Kidney epithelial cell (primary cell): Measurements from ENCODE around the gene PCDH17. TPM values are rescaled to one million over a fixed set of nuclear protein-coding genes. Genes with fewer than 3 reads are reported as not detected.

Experiments used
- DNase-seq: peaks from one replicate; pipeline ENCODE4 v3.0.0-alpha.2; 2010; ENCODE audit warnings: low read depth
- H3K27me3 ChIP-seq: 2 replicates; pipeline ENCODE4 v1.6.0; 2011; ENCODE audit warnings: low read length; ENCODE audit not compliant: control insufficient read depth, insufficient read depth
- H3K36me3 ChIP-seq: 2 replicates; pipeline ENCODE4 v1.5.1; 2011; ENCODE audit warnings: low read length; ENCODE audit not compliant: control insufficient read depth, insufficient read depth
- H3K4me3 ChIP-seq: 2 replicates; pipeline ENCODE4 v1.5.1; 2011; ENCODE audit warnings: low read depth, mild to moderate bottlenecking, control low read depth, low read length
- total RNA-seq: library from RNA; depleted of rRNA; stranded (reverse); fragments of >200 nt; gene quantifications from 2 replicates; pipeline ENCODE4 v1.2.3, GENCODE V29; 2015
- TF ChIP-seq, protein P1 (sequence below): IDR thresholded peaks from 2 replicates; pipeline ENCODE4 v1.5.1; 2011; ENCODE audit warnings: mild to moderate bottlenecking, moderate library complexity, low read length, control low read depth, inconsistent platforms; ENCODE audit not compliant: insufficient read depth, poor library complexity, severe bottlenecking

Gene PCDH17, protein sequence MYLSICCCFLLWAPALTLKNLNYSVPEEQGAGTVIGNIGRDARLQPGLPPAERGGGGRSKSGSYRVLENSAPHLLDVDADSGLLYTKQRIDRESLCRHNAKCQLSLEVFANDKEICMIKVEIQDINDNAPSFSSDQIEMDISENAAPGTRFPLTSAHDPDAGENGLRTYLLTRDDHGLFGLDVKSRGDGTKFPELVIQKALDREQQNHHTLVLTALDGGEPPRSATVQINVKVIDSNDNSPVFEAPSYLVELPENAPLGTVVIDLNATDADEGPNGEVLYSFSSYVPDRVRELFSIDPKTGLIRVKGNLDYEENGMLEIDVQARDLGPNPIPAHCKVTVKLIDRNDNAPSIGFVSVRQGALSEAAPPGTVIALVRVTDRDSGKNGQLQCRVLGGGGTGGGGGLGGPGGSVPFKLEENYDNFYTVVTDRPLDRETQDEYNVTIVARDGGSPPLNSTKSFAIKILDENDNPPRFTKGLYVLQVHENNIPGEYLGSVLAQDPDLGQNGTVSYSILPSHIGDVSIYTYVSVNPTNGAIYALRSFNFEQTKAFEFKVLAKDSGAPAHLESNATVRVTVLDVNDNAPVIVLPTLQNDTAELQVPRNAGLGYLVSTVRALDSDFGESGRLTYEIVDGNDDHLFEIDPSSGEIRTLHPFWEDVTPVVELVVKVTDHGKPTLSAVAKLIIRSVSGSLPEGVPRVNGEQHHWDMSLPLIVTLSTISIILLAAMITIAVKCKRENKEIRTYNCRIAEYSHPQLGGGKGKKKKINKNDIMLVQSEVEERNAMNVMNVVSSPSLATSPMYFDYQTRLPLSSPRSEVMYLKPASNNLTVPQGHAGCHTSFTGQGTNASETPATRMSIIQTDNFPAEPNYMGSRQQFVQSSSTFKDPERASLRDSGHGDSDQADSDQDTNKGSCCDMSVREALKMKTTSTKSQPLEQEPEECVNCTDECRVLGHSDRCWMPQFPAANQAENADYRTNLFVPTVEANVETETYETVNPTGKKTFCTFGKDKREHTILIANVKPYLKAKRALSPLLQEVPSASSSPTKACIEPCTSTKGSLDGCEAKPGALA (N-terminal part only)
- total RNA-seq: 0.21 and 0.25 TPM in 2 replicates

DNA sequence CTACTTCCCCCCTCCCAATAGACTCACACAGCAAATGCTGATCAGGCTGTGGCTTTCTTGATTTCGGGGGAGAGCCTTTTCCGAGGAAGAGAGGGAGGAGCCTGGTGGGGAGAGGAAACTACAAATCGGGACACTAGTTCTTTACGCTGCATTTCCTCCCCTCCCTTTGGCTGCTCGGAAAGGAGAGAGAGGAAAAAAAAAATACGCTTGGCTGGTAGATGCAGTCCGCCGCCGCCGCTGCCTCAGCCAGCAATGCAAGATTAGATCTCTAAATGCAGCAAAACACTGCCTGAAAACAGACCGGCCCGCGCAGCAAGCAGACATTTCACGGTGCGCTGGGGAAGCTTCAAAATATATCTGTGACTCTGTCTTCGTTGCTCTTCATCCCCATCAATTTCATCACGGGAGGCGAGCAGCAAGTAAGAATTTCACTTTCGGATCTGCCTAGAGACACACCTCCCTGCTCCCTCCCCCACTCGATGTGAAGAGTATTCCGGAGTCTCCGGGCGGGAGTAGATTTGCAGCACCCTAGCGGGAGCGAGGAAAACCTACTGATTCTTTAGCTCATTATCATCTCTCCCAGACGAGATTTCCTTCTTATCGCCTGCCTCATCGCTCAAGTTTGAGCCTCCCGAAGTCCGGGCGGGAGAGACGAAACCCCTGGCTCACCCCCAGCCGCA is at the start of gene PCDH17:
TSS of gene PCDH17 (plus strand) at position 149 of the 680 bp plus-strand sequence. CDS start 803 bp downstream, outside the sequence.
- no peaks in the 10 kb centered on the region for H3K36me3 ChIP-seq
- peak within 1 kb of the TSS; percentile 44 for H3K4me3 ChIP-seq
- no peak for DNase-seq
- peaks cover 39% of the 10 kb centered on the region for H3K27me3 ChIP-seq
- TF ChIP-seq, protein P1, sequence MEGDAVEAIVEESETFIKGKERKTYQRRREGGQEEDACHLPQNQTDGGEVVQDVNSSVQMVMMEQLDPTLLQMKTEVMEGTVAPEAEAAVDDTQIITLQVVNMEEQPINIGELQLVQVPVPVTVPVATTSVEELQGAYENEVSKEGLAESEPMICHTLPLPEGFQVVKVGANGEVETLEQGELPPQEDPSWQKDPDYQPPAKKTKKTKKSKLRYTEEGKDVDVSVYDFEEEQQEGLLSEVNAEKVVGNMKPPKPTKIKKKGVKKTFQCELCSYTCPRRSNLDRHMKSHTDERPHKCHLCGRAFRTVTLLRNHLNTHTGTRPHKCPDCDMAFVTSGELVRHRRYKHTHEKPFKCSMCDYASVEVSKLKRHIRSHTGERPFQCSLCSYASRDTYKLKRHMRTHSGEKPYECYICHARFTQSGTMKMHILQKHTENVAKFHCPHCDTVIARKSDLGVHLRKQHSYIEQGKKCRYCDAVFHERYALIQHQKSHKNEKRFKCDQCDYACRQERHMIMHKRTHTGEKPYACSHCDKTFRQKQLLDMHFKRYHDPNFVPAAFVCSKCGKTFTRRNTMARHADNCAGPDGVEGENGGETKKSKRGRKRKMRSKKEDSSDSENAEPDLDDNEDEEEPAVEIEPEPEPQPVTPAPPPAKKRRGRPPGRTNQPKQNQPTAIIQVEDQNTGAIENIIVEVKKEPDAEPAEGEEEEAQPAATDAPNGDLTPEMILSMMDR: no peak

DNA sequence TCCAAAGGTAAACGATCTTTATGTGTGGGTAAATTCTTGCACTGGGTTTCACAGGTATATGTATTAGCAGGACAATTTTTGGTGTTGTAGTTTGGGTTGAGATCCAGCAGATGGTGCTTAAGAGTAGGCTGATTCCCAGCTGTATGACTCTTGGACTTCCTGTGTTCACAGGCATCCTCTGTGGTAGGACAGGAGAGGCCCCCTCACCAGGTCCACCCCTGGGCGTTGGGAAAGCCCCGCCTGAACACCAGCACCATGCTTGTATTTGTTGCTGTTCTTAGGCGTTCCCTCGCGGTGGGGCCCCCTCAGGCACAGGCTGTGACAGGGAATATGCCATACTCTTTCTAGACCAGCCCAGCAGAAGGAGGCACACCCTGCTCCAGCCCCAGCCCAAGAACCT is 49.5 kb upstream of the PCDH17 start:
- TF ChIP-seq, protein P1: no peak
- no peak for DNase-seq
- Histone ChIP-seq H3K4me3 (no peak overlapping the region), H3K27me3 (no peaks in the 10 kb centered on the region), H3K36me3 (no peaks in the 10 kb centered on the region)

DNA sequence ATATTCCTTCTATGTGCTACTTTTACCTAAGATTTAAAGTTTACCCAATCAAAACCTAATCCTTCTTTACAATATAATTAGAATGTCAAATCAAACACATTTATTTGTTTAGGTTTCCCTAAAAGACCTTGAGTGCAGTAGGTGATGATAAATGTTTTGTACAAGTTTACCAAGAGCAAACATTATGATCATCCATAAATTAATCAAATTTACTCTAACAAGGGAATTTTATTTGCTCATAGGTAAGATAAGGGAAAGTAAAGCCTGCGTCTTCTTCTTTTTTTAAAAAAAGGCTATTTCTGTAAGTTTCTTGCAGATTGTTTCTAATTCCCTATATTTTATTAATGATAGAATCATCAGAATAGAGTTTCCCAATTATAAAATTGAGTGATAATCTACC is 48.0 kb upstream of the PCDH17 start:
- no peaks in the 10 kb centered on the region for H3K27me3 ChIP-seq
- TF ChIP-seq, protein P1: no peak
- no peak overlapping the region for H3K4me3 ChIP-seq
- H3K36me3 ChIP-seq: no peaks in the 10 kb centered on the region
- DNase-seq: no peak

DNA sequence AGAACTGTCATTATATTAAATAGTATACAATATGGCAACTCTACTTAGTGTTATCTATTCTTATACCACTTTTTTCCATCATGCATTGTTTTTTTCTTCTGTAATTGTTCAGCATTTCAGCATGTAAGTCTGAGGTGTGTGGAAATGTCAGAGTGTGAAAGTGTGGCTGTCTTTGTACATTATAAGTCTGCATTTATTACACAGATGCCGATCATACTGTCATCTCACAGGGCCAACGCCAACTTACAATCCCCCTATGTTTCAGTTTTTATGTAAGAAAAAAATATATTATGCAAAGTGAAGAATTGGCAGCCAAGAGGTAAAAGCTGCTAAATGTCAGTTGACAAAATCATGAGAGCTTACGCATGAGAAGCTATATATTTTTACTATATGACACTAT is 42.9 kb upstream of the PCDH17 start:
- no peak overlapping the region for H3K4me3 ChIP-seq
- H3K36me3 ChIP-seq: no peaks in the 10 kb centered on the region
- TF ChIP-seq, protein P1: no peak
- no peak for DNase-seq
- no peaks in the 10 kb centered on the region for H3K27me3 ChIP-seq

DNA sequence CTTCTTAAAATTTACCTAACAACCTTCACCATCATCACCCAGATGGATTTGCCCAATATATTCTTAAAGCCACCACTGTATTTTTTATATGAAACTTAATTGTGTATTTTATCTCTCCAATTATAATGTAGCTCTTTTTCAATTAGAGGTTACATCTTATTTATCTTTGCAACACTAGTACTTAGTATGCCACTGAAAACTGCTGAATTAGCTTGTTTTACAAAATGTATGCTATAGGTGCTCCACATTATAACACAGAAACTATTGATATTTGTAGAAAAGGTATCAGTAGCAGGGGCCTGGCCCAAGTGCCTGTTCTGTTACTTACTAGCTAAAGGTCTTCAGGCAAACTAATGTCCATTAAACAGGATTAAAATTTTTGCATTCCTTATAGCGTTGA is 35.8 kb upstream of the PCDH17 start:
- no peak for DNase-seq
- Histone ChIP-seq H3K4me3 (no peak overlapping the region), H3K27me3 (no peaks in the 10 kb centered on the region), H3K36me3 (no peaks in the 10 kb centered on the region)
- TF ChIP-seq, protein P1: no peak
